Measurements from ENCODE around the gene PEX11G. TPM values are rescaled to one million over a fixed set of nuclear protein-coding genes. Genes with fewer than 3 reads are reported as not detected.

PEX11G gene
- total and polyA plus RNA-seq, 8 donors, result 3.9 to 8.8 (median 5.5) TPM; not detected in 3

DNA sequence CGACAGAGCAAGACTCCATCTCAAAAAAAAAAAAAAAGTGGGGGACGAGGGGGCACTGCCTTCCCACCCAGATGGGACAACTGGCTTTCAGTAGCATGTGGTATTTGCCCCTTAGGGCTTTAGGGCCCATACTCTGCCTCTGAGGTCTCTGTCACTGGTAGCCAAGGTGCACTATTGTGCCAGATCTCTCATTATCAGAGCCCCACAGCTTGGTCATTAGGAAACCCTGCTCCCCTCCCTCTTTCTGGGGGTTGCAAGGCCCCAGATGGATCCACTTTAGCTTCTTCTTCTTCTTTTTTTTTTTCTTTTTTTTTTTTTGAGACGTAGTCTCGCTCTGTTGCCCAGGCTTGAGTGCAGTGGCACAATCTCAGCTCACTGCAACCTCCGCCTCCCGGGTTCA is 15.8 kb upstream of the PEX11G start:
- 81 to 92% (median 88%) methylated on average over 6 of the region's 6 CpGs for WGBS, 5 donors
- DNase-seq, result no peak

DNA sequence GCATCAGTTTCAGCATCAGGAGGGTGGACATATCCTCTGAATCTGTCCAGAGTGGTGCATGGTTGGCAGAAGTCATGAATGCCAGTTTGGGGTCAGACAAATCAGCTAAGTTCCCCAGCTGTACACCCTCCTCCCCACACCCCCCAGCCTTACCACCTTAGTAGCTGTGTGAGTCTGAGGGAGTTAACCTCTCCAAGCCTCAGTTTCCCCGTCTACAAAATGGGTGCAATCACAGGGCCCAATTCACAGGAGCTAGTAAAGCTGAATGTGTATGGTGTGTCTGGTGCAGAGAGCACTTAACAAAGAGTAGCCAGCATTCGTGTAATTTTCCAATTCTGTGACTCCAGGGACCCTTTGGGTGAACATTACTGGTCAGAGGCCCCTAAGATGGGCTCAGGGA is 13.7 kb upstream of the PEX11G start:
- WGBS, 5 donors, result 49 to 74% (median 62%) methylated on average over 2 of the region's 2 CpGs

More for the DNA sequence above, 15.8 kb upstream of the PEX11G start:
- Histone ChIP-seq H3K4me1 (peaks cover 22 to 42% (median 30%) of the 10 kb centered on the region in 4 donors), H3K27ac (no peak overlapping the region), H3K27me3 (peaks cover 4 to 58% (median 13%) of the 10 kb centered on the region in 3 donors), H3K36me3 (no peaks in the 10 kb centered on the region), H3K4me3 (no peak overlapping the region), H3K9me3 (no peaks in the 10 kb centered on the region)
- intact Hi-C loops (cut with DNase I; ENCODE audit: low total_unique reads), result no loop called here
- TF ChIP-seq EP300 (IDR thresholded peaks at IDR 0.05) (no peak), CTCF (IDR thresholded peaks at IDR 0.05) (no peak), POLR2A (IDR thresholded peaks at IDR 0.05) (no peak), POLR2AphosphoS5 (IDR thresholded peaks at IDR 0.05) (no peak)

DNA sequence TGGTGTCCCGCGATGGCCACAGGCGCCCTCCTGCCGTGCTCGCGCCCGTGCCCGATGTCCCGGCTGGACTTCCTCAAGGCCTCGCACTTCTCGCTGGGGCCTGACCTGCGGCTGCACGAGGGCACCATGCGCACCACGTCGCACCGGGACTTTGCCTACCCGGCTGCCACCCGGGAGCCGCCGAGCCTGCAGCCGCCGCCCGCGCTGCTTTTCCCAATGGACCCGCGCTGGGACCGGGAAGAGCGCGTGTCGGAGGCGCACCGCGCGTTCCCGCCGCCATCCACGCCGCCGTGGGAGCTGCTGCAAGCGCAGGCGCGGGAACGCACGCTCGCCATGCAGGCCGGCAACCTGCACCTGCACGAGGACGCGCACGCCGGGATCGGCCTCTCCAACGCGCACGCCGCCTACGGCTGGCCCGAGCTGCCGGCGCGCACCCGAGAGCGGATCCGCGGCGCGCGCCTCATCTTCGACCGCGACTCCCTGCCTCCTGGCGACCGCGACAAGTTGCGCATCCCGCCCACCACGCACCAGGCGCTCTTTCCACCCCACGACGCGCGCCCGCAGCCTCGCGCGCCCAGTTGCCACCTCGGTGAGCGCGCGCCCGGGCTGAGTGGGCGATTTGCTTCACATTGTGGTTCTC is 12.1 kb upstream of the PEX11G start:
- no peaks in the 10 kb centered on the region for H3K9me3 ChIP-seq
- peaks cover 17 to 23% (median 20%) of the 10 kb centered on the region in 4 donors for H3K4me1 ChIP-seq
- intact Hi-C loops (cut with DNase I; ENCODE audit: low total_unique reads), result no loop called here
- no peaks in the 10 kb centered on the region for H3K36me3 ChIP-seq
- H3K27me3 ChIP-seq, result peaks cover 4 to 54% (median 13%) of the 10 kb centered on the region in 3 donors
- peak overlapping the region; percentile 41 to 63 (median 52) for H3K4me3 ChIP-seq
- peak; percentile 72 to 92 for DNase-seq
- H3K27ac ChIP-seq, result no peak overlapping the region
- TF ChIP-seq EP300 (IDR thresholded peaks at IDR 0.05) (no peak), CTCF (IDR thresholded peaks at IDR 0.05) (no peak), POLR2A (IDR thresholded peaks at IDR 0.05) (no peak), POLR2AphosphoS5 (IDR thresholded peaks at IDR 0.05) (peak in 1 of 3 donors; percentile 27)
- 2 to 7% (median 3%) methylated on average over 12 to 93 of the region's 93 CpGs for WGBS, 5 donors

More for the DNA sequence above, 13.7 kb upstream of the PEX11G start:
- peaks cover 22 to 34% (median 27%) of the 10 kb centered on the region in 4 donors for H3K4me1 ChIP-seq
- H3K9me3 ChIP-seq, result no peaks in the 10 kb centered on the region
- TF ChIP-seq EP300 (IDR thresholded peaks at IDR 0.05) (no peak), POLR2A (IDR thresholded peaks at IDR 0.05) (no peak), CTCF (IDR thresholded peaks at IDR 0.05) (no peak), POLR2AphosphoS5 (IDR thresholded peaks at IDR 0.05) (no peak)
- H3K27me3 ChIP-seq, result peaks cover 4 to 58% (median 13%) of the 10 kb centered on the region in 3 donors
- intact Hi-C loops (cut with DNase I; ENCODE audit: low total_unique reads), result no loop called here
- no peak for DNase-seq
- H3K36me3 ChIP-seq, result no peaks in the 10 kb centered on the region
- H3K4me3 ChIP-seq, result no peak overlapping the region
- no peak overlapping the region for H3K27ac ChIP-seq

DNA sequence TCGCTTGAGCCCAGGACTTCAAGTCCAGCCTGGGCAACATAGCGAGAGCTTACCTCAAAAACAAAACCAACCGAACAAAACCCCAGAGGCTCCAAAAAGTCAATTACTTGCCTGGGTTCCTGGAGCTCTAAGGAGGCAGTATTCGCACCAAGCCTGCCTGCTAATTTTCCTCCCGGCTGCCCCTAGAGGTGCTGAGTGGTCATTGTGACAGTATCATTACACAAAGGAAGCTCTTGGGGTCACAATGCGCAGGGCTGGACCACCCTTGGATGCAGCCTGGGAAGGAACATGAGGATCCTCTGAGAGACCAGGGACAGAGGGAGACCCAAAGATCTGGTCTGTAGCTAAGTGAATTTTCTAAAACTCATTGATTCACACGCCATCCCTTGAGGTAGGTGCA is 8.5 kb upstream of the PEX11G start:
- WGBS, 5 donors, result 45 to 56% (median 53%) methylated on average over 7 of the region's 7 CpGs
- H3K27ac ChIP-seq, result no peak overlapping the region

More for the DNA sequence above, 8.5 kb upstream of the PEX11G start:
- no peaks in the 10 kb centered on the region for H3K9me3 ChIP-seq
- no peaks in the 10 kb centered on the region for H3K36me3 ChIP-seq
- DNase-seq, result peak in 1 of 2 donors; percentile 44
- peaks cover 0 to 27% (median 13%) of the 10 kb centered on the region in 3 donors for H3K27me3 ChIP-seq
- intact Hi-C loops (cut with DNase I; ENCODE audit: low total_unique reads), result no loop called here
- H3K4me3 ChIP-seq, result no peak overlapping the region
- H3K4me1 ChIP-seq, result peaks cover 9 to 37% (median 11%) of the 10 kb centered on the region in 4 donors
- TF ChIP-seq POLR2A (IDR thresholded peaks at IDR 0.05) (no peak), CTCF (IDR thresholded peaks at IDR 0.05) (peak in 2 of 7 experiments; percentile 8 to 14), POLR2AphosphoS5 (IDR thresholded peaks at IDR 0.05) (no peak), EP300 (IDR thresholded peaks at IDR 0.05) (no peak)
